Erythroblast (primary cell): Measurements from ENCODE around the gene UBE2B.
"Not testable (repeated sequence)": the region's sequence is repeated elsewhere in the genome, so short reads cannot be mapped to it uniquely, and the experiment has no call there.

Source experiments
- DNase-seq, 2 experiments: peaks; one replicate each; lab custom pipeline; 2025; lab: John Stamatoyannopoulos, UW
- GATA1 ChIP-seq: IDR thresholded peaks from 2 replicates; pipeline ENCODE4 v1.6.1; 2011; ENCODE audit warnings: low read depth, mild to moderate bottlenecking, control low read depth, low read length, moderate library complexity
- POLR2A ChIP-seq: IDR thresholded peaks from 2 replicates; pipeline ENCODE4 v1.6.1; 2011; ENCODE audit warnings: mild to moderate bottlenecking, low read length

UBE2B gene

GRCh38 chr5:134418958-134419357 is 47.6 kb downstream of the UBE2B start:
- DNase-seq, result no peak
- TF ChIP-seq POLR2A (no peak), GATA1 (no peak)

DNA sequence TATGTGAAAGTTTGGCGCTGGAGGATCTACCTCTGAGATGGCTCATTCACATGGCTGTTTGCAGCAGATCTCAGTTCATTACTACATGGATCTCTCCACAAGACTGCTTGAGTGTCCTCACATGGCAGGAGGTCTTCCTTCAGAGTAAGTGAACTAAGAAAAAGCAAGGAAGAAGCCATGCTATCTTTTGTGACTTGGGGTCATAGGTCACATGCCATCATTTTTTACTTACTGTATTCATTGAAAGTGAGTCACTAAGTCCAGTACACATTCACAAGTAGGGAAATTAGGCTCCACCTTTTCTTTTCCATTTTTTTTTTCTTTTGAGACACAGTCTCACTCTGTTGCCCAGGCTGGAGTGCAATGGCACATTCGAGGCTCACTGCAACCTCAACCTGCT is 49.0 kb downstream of the UBE2B start:
- TF ChIP-seq GATA1 (no peak), POLR2A (no peak)
- no peak for DNase-seq

DNA sequence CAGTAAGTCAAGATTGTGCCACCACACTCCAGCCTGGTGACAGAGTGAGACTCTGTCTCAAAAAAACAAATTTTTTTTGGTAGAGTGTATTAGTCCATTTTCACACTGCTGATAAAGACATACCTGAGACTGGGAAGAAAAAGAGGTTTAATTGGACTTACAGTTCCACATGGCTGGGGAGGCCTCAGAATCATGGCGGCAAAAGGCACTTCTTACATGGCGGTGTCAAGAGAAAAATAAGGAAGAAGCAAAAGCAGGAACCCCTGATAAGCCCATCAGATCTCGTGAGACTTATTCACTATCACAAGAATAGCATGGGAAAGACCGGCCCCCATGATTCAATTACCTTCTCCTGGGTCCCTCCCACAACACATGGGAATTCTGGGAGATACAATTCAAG is 49.7 kb downstream of the UBE2B start:
- DNase-seq, result not testable (repeated sequence)

DNA sequence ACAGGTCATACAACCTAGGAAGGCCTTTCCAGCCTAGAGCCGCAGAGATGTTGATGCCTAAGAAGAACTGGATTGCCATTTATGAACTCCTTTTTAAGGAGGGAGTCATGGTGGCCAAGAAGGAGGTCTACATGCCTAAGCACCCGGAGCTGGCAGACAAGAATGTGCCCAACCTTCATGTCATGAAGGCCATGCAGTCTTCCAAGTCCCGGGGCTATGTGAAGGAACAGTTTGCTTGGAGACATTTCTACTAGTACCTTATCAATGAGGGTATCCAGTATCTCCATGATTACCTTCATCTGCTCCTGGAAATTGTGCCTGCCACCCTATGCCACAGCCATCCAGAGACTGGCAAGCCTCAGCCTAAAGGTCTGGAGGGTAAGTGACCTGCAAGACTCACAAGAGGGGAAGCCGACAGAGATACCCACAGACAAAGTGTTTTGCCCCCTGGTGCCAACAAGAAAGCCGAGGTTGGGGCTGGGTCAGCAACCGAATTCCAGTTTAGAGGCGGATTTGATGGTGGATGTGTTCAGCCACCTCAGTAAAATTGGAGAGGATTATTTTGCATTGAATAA is 51.5 kb downstream of the UBE2B start:
- TF ChIP-seq POLR2A (no peak), GATA1 (no peak)
- DNase-seq, result no peak

DNA sequence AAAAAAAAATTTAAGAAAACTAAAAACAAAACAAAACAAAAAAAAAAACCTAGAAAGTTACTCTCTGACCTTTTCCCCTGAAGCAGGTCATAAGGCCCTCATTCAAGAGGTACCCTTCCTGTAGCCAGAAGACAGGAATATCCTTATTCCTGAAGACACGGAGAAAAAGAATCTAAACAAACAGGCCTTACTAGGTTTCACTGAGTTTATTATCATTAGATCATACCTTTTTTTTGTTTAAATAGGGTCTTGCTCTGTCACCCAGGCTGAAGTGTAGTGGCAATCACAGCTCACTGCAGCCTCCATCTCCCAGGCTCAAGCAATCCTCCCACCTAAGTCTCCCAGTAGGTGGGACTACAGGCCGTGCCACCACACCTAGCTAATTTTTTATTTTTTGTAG is 52.0 kb downstream of the UBE2B start:
- TF ChIP-seq POLR2A, result no peak
- TF ChIP-seq GATA1, result no peak
- DNase-seq, result no peak

GRCh38 chr5:134426361-134426760 is 55.0 kb downstream of the UBE2B start:
- TF ChIP-seq GATA1, result no peak
- TF ChIP-seq POLR2A, result no peak
- peak in 1 of 2 experiments; percentile 51 for DNase-seq

- TF ChIP-seq GATA1 (no peak), POLR2A (no peak)
- DNase-seq, result no peak
Observed at GRCh38 chr5:134427540-134428041, 56.2 kb downstream of the UBE2B start.

- TF ChIP-seq GATA1 (no peak), POLR2A (no peak)
- no peak for DNase-seq
Observed at GRCh38 chr5:134430001-134430569, 58.7 kb downstream of the UBE2B start.

DNA sequence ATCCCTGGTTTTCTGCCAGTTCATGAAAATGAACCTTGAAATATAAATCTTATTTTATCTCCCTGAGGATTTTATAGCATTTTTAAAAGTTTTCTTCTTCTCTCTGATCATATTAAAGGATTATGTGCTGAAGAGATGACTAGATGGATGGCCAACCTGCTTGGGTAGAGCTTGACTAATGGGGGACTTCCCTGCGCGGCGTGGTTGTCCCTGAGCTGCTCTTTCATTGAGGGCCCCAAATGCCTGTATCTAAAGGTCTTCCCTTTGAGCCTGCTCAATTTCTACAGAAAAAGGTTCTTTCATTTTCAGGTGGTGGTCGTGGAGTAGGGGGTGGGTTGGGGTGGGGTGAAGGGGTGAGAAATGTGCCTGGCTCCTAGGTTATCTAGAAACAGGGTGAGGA is 60.8 kb downstream of the UBE2B start:
- no peak for TF ChIP-seq GATA1
- no peak for TF ChIP-seq POLR2A
- DNase-seq, result no peak

- DNase-seq, result no peak
Observed at GRCh38 chr5:134432677-134433359, 61.4 kb downstream of the UBE2B start.

DNA sequence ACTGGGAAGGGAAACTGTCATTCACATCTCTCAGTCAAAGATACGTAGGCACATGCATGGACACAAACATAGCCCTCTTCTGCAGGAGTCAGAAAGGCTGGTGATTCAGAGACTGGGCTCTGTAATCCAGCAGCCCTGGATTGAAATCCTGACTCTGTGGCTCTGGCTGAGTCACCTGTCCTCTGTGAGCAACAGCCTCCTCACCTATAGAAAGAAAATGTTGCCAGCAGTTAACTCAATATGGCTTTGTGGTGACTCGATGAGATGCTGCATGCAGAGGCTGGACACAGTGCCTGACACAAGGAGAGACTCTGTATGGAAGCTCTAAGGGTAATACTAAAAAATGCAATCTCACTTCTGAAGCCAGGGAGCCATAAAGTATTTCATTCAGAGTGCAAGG is 64.2 kb downstream of the UBE2B start:
- peak in 1 of 2 experiments; percentile 13 for DNase-seq
- TF ChIP-seq GATA1 (no peak), POLR2A (no peak)

More at GRCh38 chr5:134432677-134433359, 61.4 kb downstream of the UBE2B start:
- TF ChIP-seq POLR2A (no peak), GATA1 (no peak)

- DNase-seq, result peak; percentile 24 to 33
- TF ChIP-seq POLR2A (no peak), GATA1 (no peak)
Observed at GRCh38 chr5:134436523-134437339, 65.4 kb downstream of the UBE2B start.

- TF ChIP-seq GATA1 (no peak), POLR2A (peak; percentile 21)
- DNase-seq, result no peak
Observed at GRCh38 chr5:134437340-134437846, 66.0 kb downstream of the UBE2B start.

GRCh38 chr5:134437847-134438581 is 66.6 kb downstream of the UBE2B start:
- DNase-seq, result peak; percentile 84 to 91
- TF ChIP-seq GATA1, result no peak
- no peak for TF ChIP-seq POLR2A
